Activated naive CD8-positive, alpha-beta T cell treated with anti-CD3 and anti-CD28 coated beads, Interleukin-2, amount 10 ng/mL, durations not matched to agents 7 days and 5 days (primary cell): Measurements from ENCODE around the gene REXO5. TPM values are rescaled to one million over a fixed set of nuclear protein-coding genes. Genes with fewer than 3 reads are reported as not detected.

Source experiments
- ATAC-seq: fragments of 150-1000 bp; cut with Tn5 transposase; one replicate; pipeline ENCODE4 v1.10.0; 2021; ENCODE audit warnings: low read depth, moderate library complexity
- POLR2A ChIA-PET: fragments of 350-600 bp; sonication (Branson Sonifier 250); formaldehyde crosslinking; loops from one replicate; lab custom pipeline; 2021; ENCODE audit warnings: antibody characterized with exemption; lab: Charles Lee
- DNase-seq: peaks from one replicate; pipeline ENCODE4 v3.0.0; 2021
- H3K27ac Mint-ChIP-seq: one replicate; pipeline ENCODE4 v1.8.0; 2022; ENCODE audit warnings: mild to moderate bottlenecking, mixed read lengths
- H3K27me3 Mint-ChIP-seq: one replicate; pipeline ENCODE4 v1.8.0; 2022; ENCODE audit warnings: mild to moderate bottlenecking, moderate library complexity, mixed read lengths
- H3K36me3 Mint-ChIP-seq: one replicate; pipeline ENCODE4 v1.8.0; 2021; ENCODE audit warnings: mild to moderate bottlenecking, mixed read lengths
- H3K4me1 Mint-ChIP-seq: one replicate; pipeline ENCODE4 v1.8.0; 2021; ENCODE audit warnings: mixed read lengths
- H3K4me3 Mint-ChIP-seq: one replicate; pipeline ENCODE4 v1.8.0; 2022; ENCODE audit warnings: mild to moderate bottlenecking, moderate library complexity, mixed read lengths
- H3K9me3 Mint-ChIP-seq: one replicate; pipeline ENCODE4 v1.8.0; 2021; ENCODE audit warnings: mixed read lengths
- total RNA-seq, 2 experiments: library from RNA; stranded (reverse); gene quantifications; one replicate each; pipeline ENCODE4 v1.2.3, GENCODE V29; 2021

REXO5 gene
- total RNA-seq, 2 experiments from 2014 or later, result 12.4 to 13.7 TPM

- Mint-ChIP-seq H3K4me3 (peak overlapping the region; percentile 86), H3K36me3 (peaks cover 23% of the 10 kb centered on the region), H3K27me3 (no peaks in the 10 kb centered on the region), H3K27ac (peak overlapping the region; percentile 97), H3K4me1 (peaks cover 67% of the 10 kb centered on the region), H3K9me3 (peaks cover 1% of the 10 kb centered on the region)
- POLR2A ChIA-PET, result interaction anchor here (2.9 to 4.2 kb wide), 2 partner anchors 27 to 30 kb away, joined by 16 to 51 read pairs; partner anchors contain the start of genes DCUN1D3 and LYRM1
- ATAC-seq (no peak), DNase-seq (no peak)
These were observed 67.0 kb downstream of the REXO5 start for GRCh38 chr16:20873331-20873730.

- Mint-ChIP-seq H3K9me3 (peaks cover 1% of the 10 kb centered on the region), H3K27me3 (no peaks in the 10 kb centered on the region), H3K4me1 (peaks cover 65% of the 10 kb centered on the region), H3K4me3 (peak overlapping the region; percentile 86), H3K36me3 (peaks cover 26% of the 10 kb centered on the region), H3K27ac (peak overlapping the region; percentile 97)
- no peak for ATAC-seq
- no peak for DNase-seq
- POLR2A ChIA-PET, result interaction anchor here (0.7 to 4.2 kb wide), 9 partner anchors 9 to 101 kb away, joined by 3 to 51 read pairs (median 6); partner anchors contain the start of genes DCUN1D3, ERI2, LYRM1 and REXO5
These were observed 67.8 kb downstream of the REXO5 start for GRCh38 chr16:20874088-20874581.

DNA sequence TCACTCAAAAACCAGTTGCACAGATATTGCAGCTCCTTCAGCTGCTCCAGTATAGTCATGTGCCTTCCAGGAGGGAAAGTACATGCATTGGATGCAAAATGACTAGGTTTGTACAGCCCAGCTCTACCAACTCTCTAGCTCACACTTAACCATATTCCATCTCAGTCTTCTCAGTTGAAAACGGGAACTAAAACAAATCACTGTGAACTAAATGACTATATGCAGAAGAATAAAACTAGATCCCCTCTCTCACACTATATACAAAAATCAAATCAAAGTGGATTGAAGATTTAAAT is 69.0 kb downstream of the REXO5 start:
- Mint-ChIP-seq H3K27me3 (no peaks in the 10 kb centered on the region), H3K36me3 (peaks cover 25% of the 10 kb centered on the region), H3K9me3 (peaks cover 1% of the 10 kb centered on the region), H3K4me3 (peak overlapping the region; percentile 86), H3K27ac (peak overlapping the region; percentile 97), H3K4me1 (peaks cover 65% of the 10 kb centered on the region)
- no peak for ATAC-seq
- DNase-seq, result no peak
- POLR2A ChIA-PET, result interaction anchor here (0.7 to 4.2 kb wide), 9 partner anchors 8 to 102 kb away, joined by 3 to 51 read pairs (median 6); partner anchors contain the start of genes DCUN1D3, ERI2, LYRM1 and REXO5

DNA sequence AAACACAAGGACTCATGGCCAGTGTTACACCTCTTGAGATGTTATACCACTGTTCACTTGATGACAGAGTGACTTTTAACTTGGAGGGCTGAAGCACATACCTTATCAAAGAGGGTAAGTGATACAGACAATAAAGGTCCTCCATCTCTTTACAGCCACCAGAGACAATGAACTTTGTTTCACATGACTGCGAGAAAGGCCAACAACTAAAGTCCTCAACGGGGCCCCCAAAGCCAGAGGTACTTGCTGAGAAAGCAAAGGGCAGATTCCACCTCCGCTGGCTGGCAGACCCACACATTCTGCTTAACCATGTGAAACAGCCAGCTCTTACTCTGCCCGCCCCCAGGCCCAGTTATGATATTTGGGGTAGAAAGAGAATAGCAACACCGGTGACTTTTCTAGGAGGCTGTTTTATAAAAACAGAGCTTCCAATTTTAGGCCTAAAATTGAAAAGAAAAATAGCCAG is 72.4 kb downstream of the REXO5 start:
- DNase-seq (no peak), ATAC-seq (no peak)
- Mint-ChIP-seq H3K9me3 (peaks cover 1% of the 10 kb centered on the region), H3K36me3 (peaks cover 18% of the 10 kb centered on the region), H3K27me3 (no peaks in the 10 kb centered on the region), H3K4me1 (peaks cover 53% of the 10 kb centered on the region), H3K27ac (no peak overlapping the region), H3K4me3 (no peak overlapping the region)
- POLR2A ChIA-PET, result interaction anchor here (1.5 kb wide), 1 partner anchor 22 kb away, joined by 8 read pairs; the partner anchor contains the start of genes DCUN1D3 and LYRM1

- peaks cover 1% of the 10 kb centered on the region for H3K9me3 Mint-ChIP-seq
- H3K36me3 Mint-ChIP-seq, result peaks cover 23% of the 10 kb centered on the region
- no peaks in the 10 kb centered on the region for H3K27me3 Mint-ChIP-seq
- no peak overlapping the region for H3K4me3 Mint-ChIP-seq
- ATAC-seq, result no peak
- H3K4me1 Mint-ChIP-seq, result peaks cover 52% of the 10 kb centered on the region
- POLR2A ChIA-PET, result no interaction called here
- no peak overlapping the region for H3K27ac Mint-ChIP-seq
- no peak for DNase-seq
These were observed 73.1 kb downstream of the REXO5 start for GRCh38 chr16:20879175-20880040.

GRCh38 chr16:20880867-20881502 is 74.7 kb downstream of the REXO5 start:
- DNase-seq (no peak), ATAC-seq (no peak)
- POLR2A ChIA-PET, result interaction anchor here (2.0 kb wide), 1 partner anchor 19 kb away, joined by 5 read pairs; the partner anchor contains the start of genes DCUN1D3 and LYRM1
- Mint-ChIP-seq H3K4me3 (no peak overlapping the region), H3K9me3 (peaks cover 1% of the 10 kb centered on the region), H3K27me3 (no peaks in the 10 kb centered on the region), H3K4me1 (peaks cover 47% of the 10 kb centered on the region), H3K36me3 (peaks cover 32% of the 10 kb centered on the region), H3K27ac (no peak overlapping the region)

GRCh38 chr16:20881503-20881878 is 75.2 kb downstream of the REXO5 start:
- H3K4me1 Mint-ChIP-seq, result peaks cover 42% of the 10 kb centered on the region
- no peak overlapping the region for H3K27ac Mint-ChIP-seq
- ATAC-seq (no peak), DNase-seq (no peak)
- no peak overlapping the region for H3K4me3 Mint-ChIP-seq
- peaks cover 31% of the 10 kb centered on the region for H3K36me3 Mint-ChIP-seq
- H3K9me3 Mint-ChIP-seq, result peaks cover 1% of the 10 kb centered on the region
- no peaks in the 10 kb centered on the region for H3K27me3 Mint-ChIP-seq
- POLR2A ChIA-PET, result interaction anchor here (2.0 kb wide), 1 partner anchor 19 kb away, joined by 5 read pairs; the partner anchor contains the start of genes DCUN1D3 and LYRM1

- no peak for DNase-seq
- Mint-ChIP-seq H3K36me3 (peaks cover 24% of the 10 kb centered on the region), H3K9me3 (no peaks in the 10 kb centered on the region), H3K27me3 (no peaks in the 10 kb centered on the region), H3K4me3 (peak overlapping the region; percentile 18), H3K27ac (peak overlapping the region; percentile 49), H3K4me1 (peaks cover 35% of the 10 kb centered on the region)
- peak; percentile 14 for ATAC-seq
- POLR2A ChIA-PET, result interaction anchor here (1.3 kb wide), 1 partner anchor 9 kb away, joined by 11 read pairs; no protein-coding TSS in a partner anchor
These were observed 77.4 kb downstream of the REXO5 start for GRCh38 chr16:20883554-20884239.

GRCh38 chr16:20884240-20884556 is 77.9 kb downstream of the REXO5 start:
- Mint-ChIP-seq H3K9me3 (no peaks in the 10 kb centered on the region), H3K36me3 (peaks cover 24% of the 10 kb centered on the region), H3K27ac (peak overlapping the region; percentile 49), H3K27me3 (no peaks in the 10 kb centered on the region), H3K4me1 (peaks cover 34% of the 10 kb centered on the region), H3K4me3 (peak overlapping the region; percentile 18)
- DNase-seq (no peak), ATAC-seq (peak; percentile 66)
- POLR2A ChIA-PET, result interaction anchor here (1.3 kb wide), 1 partner anchor 9 kb away, joined by 11 read pairs; no protein-coding TSS in a partner anchor

DNA sequence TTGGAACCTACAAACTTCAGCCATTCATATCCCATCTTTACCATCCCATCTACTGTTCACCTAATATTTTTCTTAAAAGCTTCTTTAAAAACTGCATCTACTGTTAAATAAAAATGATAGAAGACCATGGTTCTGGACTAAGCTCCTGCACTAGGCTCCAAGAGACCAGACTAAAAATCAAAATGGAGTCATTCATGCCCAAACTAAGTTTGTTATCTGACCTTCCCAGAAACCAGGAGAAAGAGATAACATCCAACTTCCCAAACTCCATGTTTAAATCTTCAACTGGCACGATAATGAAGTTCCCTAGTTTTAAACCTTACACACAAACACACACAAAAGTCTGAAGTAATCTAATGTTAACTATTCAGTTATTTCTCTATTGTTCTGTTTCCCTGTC is 80.0 kb downstream of the REXO5 start:
- ATAC-seq (no peak), DNase-seq (no peak)
- Mint-ChIP-seq H3K36me3 (peaks cover 30% of the 10 kb centered on the region), H3K27ac (no peak overlapping the region), H3K27me3 (no peaks in the 10 kb centered on the region), H3K9me3 (no peaks in the 10 kb centered on the region), H3K4me3 (no peak overlapping the region), H3K4me1 (peaks cover 22% of the 10 kb centered on the region)
- POLR2A ChIA-PET, result interaction anchor here (1.2 kb wide), 1 partner anchor 34 kb away, joined by 3 read pairs; no protein-coding TSS in a partner anchor

DNA sequence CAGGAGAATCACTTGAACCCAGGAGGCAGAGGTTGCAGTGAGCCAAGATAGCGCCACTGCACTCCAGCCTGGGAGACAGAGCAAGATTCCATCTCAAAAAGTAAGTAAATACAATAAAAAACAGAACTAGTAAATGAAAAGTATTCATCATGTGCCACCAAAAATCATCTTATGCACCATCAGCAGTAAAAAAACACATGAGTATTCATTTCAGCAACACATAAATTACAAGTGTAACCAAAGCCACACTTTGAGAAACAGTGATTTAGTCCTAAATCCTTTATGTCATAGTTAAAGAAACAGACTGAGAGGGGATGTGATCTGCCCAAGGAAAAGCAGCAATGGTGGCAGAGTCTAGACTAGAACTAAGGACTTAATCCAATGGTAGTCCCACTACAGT is 80.9 kb downstream of the REXO5 start:
- Mint-ChIP-seq H3K27me3 (no peaks in the 10 kb centered on the region), H3K27ac (no peak overlapping the region), H3K4me1 (peaks cover 21% of the 10 kb centered on the region), H3K9me3 (no peaks in the 10 kb centered on the region), H3K36me3 (peaks cover 35% of the 10 kb centered on the region), H3K4me3 (no peak overlapping the region)
- no peak for ATAC-seq
- no peak for DNase-seq
- POLR2A ChIA-PET, result no interaction called here

GRCh38 chr16:20889625-20890275 is 83.4 kb downstream of the REXO5 start:
- ATAC-seq (no peak), DNase-seq (no peak)
- Mint-ChIP-seq H3K27ac (no peak overlapping the region), H3K27me3 (no peaks in the 10 kb centered on the region), H3K9me3 (no peaks in the 10 kb centered on the region), H3K4me1 (peaks cover 13% of the 10 kb centered on the region), H3K4me3 (no peak overlapping the region), H3K36me3 (peaks cover 36% of the 10 kb centered on the region)
- POLR2A ChIA-PET, result interaction anchor here (0.7 kb wide), 1 partner anchor 72 kb away, joined by 3 read pairs; no protein-coding TSS in a partner anchor
